NK-92 (cell line): ENCODE measurements around the gene DUSP28.
"Not testable (repeated sequence)": the region's sequence is repeated elsewhere in the genome, so short reads cannot be mapped to it uniquely, and the experiment has no call there.

Experiments
- DNase-seq: peaks from one replicate; lab custom pipeline; 2025; ENCODE audit not compliant: unreplicated experiment; lab: John Stamatoyannopoulos, UW

The DUSP28 gene, protein sequence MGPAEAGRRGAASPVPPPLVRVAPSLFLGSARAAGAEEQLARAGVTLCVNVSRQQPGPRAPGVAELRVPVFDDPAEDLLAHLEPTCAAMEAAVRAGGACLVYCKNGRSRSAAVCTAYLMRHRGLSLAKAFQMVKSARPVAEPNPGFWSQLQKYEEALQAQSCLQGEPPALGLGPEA

DNA sequence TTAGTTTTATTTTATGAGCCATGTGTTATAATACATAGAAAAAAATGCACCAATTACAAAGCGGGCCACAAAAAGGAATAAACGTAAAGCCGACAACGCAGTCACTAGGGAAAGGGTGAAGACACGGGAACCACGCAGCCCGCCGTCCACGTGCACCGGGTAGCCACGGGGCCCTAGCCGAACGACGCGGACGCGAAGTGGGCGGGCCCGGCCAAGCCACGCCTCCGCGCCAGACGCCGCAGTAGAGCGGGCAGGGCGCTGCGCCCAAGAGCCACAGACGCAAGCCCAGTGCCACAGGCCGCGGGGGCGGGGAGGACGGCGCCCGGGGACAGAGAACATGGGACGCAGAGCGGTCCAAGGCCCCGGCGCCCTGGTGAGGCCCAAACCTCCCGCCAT is at the start of gene DUSP28:
TSS of gene DUSP28 (plus strand) at position 274 of the 396 bp plus-strand sequence. CDS start 328 bp downstream, outside the sequence.
- DNase-seq = no peak

DNA sequence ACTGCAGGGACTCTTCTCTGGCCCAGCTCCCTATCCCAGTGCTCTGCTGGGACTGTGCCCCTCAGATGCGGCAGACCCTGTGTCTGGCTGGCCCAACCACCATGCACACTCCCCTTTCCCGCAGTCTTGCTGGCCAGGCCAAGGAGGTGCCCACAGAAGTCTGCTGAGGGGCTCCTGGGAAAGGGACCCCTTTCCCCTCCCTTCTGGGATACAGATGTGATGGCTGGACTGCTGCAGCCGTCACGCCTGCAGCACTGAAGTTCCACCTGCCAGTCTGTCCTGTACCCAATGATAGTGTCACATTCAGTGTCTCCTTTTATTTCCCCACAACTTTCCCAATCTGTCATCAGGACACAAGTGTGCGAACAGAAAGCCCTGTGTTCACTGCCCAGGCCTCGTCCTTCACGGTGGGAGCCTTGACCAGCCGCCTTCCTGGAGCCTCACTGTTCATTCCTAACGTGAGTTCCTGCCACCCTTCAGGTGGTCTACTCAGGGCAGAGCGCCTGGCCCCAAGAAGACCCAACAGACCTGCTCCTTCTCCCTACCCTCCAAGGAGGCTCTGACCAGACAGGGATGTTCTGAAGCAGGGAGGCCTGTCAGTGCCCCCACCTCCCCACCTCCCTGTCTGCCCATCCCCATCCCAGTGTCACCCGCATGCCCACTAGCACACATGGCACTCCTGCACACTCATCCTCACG is 49.5 kb upstream of the DUSP28 start:
- no peak for DNase-seq

DNA sequence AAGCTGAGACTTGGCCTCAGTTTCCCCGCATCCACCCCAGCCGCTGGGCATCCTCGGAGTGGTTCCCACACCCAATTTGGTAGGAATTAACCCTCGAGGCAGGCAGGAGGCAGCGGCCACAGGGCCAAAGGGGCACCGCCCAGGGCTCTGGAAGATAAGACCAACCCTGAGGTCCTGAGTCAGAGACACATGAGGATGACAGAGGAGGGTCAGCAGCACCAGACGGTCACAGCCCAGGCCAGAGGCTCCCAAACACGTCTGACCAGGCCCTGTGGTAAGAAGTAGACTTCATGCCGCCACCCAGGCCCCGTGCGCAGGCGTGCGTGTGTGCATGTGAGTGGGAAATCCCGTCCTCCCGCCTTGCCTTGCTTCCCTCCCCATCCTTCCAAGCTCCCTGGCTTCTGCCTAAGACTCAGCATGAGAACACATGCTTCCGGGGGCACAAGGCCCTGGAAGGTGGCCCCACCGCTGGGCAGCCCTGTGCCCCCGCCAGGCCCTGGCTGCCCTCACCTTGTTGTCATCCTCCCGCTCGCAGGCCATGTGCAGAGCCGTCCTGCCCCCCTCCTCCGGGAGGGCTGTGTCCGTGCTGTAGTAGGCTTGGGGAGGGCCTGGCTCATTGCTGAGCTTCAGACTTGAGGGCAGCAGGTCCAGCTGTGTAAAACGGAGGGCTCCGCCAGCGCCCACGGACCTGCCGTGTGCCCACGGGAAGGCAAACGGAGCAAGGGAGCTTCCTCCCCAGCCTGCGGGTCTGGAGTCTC is 48.6 kb upstream of the DUSP28 start:
- no peak for DNase-seq

DNA sequence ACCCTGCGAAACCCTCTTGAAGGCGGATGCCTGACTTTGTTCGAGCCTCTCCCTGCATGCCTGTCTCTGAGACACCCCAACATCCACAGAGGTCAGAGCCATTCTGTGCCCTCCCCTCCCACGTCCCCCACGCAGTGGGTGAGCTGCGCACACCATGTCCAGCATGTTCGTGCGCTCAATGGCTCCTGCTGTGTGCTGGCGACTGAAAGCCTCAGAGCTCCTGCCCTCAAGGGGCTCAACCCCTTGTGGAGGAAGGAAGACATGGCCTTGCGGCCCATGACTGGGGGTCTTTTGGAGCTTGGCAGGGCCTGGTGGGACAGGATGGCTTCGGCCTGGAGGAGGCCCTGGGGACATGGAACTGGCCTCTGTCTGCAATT is 48.1 kb upstream of the DUSP28 start:
- DNase-seq = no peak

DNA sequence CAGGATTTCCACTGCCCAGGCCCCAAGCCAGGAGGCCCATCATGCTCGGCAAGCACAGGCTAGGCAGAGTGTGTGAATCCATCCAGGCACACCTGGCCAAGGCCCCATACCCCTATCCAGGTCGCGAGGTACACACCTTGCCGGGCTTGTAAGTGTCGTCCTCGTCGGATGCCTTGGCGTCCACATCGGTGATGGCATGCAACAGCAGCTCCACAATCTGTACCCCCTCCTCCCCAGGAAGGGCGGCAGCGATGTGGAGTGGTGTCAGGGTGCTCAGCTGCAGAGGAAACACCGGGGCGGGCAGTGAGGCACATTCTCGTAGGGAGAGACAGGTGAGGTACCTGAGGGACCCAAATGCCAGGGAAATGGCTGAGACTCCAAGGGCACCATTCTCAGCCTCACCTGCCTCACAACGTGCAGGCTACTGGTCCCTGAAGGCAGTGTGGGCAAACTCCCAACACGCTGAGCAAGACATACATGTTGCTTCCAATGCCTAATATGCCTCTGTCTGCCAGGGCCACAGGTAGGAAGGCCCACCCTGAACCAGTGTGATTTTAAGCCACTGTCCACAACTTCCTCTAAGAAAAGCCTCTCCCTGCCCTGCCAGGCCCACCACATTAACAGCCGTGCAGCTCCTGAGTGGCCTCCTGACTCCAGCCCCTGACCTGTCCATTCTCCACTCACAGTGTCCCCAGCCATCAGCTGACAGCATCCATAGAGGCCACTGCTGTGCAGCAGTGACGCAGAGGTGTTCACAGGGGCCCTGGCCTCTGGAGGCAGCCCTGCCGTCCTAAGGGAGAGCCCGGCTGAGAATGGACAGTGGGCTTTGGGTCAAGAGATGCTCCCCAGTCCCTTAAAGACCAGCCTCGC is 47.3 kb upstream of the DUSP28 start:
- DNase-seq = no peak

DNA sequence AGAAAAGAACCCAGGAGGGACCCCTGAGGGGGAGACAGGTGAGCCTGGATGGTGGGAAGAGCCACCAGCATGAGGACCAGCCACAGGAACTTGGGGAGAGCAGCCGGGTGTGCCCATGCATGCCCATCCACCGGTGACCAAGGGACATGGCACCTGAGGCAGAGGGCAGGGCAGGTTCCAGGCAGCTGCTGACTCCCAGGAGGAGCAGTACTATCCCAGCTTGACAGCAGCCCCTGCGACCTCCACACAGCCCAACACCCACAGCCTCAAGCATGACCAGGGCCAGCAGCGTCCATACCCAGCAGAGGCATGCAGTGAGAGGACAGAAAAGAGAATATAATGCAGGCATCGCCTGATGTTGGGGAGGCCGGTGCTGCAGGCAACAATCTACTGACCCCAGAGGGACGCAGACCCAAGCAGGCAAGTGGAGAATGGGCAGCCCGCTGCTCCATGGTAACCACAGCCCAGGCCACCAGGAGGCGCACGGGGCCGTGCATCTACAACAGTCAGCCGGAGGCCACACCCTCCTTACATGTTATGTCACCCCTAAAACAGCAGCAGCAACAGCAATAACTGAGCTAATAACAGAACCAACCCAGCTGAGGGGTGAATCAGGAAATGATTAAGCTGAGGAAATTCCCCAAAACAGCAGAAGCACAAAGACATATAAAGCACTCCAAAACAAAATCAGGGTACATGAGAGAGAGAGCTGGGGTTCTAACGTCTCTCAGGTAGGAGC is 46.4 kb upstream of the DUSP28 start:
- DNase-seq = no peak

DNA sequence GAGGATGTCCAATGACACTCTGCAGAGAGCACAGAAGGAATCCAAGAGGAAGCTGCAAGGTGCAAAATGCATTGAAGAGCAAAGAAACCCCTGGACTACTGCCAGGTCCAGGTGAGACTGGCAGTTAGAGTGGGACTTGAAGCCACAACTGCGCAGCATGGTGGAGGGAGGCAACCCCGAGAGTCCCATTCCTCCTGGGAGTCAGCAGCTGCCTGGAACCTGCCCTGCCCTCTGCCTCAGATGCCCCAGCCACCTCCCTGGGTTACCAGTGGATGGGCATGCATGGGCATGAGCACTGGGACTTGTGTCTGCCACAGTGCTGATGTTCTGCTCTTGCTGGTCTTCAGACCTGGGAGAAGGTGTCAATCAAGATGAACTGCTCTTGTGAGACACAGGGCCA is 45.5 kb upstream of the DUSP28 start:
- DNase-seq = no peak

DNA sequence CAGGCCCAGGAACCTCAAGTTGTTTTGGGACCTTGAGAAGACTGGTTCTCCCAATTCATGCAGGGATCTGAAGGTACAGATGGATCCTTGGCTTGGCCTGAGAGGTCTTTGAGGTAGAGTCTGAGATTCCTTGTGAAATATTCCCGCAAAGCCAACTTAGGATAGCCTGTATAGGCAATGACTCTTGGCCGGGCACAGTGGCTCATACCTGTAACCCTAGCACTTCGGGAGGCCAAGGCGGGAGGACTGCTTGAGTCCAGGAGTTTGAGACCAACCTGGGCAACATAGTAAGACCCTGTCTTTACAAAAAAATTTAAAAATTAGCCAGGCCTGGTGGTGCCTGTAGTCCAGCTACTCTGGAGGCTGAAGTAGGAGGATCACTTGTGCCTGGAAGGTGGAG is 42.8 kb upstream of the DUSP28 start:
- DNase-seq = no peak

DNA sequence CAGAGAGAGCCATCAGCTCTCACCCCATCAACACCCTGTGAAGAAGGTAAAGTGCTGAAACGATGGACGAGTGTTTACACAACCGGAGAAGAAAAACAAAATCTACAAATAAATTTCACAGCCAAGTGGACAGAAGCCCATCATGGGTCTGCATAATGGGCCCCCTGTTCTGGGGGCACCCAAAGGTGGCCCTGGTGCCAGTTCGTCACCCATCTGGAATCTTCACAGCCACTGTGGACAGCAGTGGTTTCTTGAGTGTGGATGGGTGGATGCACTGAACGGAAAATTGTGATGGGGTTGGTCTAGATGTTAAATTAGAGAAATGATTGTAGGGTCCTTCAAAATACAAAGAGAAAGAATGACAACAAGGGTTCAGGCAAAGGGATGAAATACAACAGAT is 41.2 kb upstream of the DUSP28 start:
- no peak for DNase-seq

DNA sequence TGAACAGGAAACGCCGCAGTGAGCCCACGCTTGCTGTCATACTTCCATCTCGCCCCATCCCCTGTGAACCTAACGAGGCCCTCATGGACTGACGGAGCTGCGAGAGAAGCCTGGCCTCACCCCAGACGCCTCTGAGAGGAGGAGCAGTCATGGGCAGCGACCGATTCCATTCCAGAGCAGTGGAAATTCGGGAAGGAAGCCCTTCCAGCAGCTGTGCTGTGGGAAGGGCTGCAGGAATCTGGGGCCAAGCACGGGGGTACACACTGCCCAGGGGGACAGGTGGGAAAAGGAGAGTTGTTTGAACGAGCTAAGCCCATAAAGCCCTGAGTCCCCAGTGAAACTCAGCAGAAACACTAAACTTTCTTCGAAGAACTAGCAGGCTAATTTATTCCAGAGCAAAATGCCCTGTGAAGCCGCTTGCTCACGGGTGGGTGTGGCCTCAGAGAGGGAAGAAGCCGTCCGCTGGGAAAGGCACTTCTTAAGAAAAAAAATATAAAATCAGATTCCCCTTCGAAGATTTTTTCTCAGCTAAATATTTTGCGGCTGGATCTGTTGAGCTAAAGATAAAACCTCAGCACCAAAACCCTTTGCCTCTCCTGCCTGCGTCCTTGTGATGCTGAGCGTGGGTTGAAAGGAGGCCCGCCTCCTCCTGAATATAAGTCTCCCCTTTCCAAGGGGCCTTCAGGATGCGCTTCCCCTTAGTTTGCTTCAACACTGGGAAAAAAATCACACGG is 40.6 kb upstream of the DUSP28 start:
- DNase-seq = no peak

DNA sequence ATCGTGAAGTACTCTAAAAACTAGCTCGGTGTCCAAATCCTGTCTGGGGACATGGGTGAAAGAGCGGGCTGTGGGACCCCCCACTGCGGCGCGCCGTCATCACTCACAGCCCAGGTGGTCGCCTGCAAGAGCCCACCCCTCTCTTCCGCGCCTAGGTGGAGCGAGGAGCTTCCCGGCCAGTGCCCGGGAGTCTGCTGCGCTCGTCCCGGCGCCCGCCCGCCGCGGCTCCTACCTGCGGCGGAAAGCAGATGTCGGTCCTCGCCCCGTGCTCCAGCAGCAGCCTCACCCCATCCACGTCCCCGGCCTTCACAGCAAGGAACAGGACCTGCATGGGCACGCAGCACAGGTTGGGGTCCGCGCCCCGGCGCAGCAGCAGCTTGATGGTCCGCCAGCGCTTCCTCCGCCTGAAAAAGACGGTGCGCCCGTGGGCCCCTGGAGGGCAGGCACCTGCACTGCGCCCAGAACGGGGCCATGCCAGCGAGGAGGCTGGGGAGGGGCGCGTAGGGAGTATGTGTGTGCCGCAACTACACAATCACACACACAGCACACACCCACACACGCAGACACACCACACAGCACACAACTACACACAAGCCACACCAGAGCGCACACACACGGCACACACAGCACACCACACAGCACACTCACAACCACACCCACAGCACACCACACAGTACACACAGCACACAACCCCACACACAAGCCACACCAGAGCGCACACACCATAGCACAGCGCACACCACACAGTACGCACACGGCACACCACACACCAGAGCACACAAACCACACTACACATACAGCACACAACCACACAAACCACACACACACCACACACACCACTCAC is 39.8 kb upstream of the DUSP28 start:
- DNase-seq = no peak

DNA sequence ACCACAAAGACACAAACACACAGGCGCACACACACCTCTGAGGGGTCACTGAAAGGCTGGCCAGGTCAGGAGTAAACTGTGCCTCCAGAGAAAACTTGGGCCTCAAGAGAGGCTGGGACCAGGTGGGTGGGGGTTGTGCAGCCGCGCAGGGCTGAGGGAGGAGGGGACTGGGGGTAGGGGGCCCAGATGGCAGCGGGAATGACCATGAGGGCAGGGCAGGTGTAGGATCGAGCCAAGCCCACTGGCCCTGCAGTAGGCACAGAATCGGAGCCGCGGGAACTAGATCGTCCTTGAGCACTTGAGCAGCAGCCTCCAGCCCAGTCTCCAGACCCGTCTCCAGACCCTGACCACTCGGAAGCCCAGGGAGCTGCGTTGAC is 39.2 kb upstream of the DUSP28 start:
- DNase-seq = no peak

DNA sequence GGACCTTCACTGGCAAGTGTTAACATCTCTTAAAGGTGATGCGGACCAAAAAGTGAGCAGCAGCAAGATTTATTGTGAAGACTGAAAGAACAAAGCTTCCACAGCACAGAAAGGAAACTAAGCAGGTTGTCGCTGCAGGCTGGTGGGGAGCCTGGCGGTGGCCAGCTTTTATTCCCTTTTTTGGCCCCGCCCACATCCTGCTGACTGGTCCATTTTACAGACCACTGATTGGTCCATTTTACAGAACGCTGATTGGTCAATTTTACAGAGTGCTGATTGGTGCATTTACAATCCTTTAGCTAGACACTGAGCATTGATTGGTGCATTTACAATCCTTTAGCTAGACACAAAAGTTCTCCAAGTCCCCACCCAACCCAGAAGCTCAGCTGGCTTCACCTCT is 38.3 kb upstream of the DUSP28 start:
- not testable (repeated sequence) for DNase-seq

DNA sequence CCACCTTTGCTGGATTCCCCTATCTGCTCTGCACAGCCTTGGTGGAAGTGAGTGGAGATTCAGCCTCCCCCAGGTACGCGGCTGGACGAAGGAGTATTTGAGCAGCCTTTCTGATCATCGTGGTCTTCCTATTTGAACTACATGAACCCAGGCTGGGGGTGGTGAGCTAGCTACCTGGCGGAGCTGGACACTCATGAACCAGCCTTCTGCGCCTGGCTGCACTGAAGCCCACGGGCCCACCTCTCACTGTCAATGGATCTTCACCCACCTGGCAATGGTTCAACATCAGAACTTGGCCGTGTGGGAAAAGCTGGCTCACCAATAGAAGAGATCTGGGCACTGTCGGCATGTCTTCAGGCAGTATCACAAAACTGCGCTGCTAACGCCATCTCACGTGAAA is 37.8 kb upstream of the DUSP28 start:
- DNase-seq = no peak

DNA sequence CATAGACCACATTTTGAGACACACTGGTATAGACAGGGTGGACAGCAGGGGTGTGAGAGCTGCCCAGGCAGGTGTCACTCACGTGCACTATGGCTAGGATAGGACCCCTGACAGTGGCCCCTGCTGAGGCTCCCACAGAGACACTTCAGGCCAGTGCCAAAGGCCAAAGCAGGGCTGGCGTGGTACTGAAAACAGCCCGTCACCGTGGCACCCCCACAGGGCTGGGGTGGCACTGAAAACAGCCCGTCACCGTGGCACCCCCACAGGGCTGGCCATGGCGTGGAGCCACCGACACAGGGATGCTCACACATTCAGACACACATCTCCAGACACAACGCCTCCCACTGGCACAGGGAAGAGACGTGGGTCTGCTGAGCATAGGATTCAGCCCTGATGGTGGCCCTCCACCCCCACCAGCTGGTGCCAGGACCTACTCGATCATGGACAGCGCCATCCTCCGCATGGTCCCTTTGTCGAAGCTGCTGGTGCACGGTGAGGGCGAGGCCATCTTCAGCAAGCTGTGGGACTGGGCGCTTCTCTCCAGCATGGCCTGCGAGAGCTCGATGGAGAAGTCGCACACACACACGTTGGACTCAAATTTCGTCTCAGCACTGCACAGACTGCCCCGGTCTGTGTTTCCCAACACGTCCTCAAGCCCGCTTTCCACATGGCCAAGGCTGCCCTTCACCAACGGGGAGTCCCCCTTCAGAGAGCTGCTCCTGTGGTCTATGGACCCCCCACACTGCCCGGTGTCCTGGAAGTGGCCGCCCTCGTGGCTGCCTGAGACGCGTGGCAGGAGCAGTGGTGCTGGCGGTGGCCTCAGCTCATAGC is 36.5 kb upstream of the DUSP28 start:
- DNase-seq = no peak

DNA sequence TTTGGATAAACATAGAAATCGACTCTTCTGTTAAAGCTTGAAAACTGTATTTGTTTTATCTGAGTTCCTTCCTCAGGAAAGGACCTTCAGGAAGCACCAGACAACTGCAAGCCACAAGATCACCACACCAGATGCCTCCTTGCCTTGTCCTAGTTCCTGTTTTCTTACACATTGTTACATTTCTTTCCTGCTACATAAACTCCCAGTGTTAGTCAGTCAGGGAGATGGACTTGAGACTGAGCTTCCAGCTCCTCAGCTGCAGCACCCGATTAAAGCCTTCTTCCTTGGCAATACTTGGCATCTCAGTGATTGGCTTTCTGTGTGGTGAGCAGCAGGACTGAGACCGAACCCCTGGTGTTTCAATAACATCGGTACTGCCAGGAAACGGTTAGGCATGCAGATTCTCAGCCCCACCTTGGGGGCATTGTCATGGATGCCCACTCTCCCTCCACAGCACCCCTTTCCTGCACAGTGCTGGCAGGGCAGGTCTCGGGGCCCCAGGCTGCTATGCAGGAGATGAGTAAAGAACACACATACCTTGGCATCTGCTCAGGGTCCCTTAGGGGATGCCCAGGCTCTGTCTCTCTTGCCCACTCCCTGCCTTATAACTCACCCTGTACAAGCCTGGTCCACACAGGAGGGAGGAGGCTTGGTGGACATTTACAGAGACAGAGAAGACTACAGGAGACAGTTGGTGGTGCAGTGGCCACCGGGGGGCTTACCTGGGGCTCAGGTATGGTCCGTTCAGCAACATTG is 35.0 kb upstream of the DUSP28 start:
- no peak for DNase-seq

DNA sequence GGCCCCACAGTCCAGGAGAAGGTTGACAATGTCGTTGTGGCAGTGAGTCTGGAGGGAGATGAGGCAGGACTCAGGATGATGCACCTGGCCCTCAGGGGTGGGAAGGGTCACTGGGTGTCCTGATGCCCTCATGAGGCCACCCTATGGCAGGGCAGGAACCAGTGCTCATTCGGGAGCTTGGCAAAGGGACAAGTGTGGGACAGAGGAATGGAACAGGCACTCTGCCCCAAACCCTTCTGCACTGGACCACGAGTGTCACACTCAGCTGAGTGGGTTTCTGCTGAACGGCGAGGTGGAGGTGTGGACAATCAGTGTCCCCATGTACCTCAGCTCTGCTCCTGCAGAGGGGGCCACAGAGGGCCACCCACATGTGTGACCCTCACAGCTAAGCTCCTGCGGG is 34.4 kb upstream of the DUSP28 start:
- no peak for DNase-seq

DNA sequence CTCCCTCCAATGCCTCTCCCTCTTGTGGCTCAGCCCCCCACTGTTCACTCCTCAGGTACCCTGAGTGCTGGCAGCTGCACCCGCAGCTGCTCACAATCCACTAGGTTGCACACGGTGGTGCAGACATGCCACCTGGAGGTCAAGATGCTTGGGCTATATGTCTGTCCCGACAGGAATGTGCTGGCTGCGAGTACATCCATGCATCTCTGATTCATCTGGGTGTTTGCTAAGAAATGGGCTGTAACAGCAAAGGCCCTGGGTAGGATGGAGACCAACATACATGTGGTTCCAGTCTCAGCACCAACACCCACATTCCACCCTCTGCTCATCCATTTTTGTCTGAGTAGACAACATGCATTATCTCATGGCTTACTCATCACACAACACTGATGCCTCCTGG is 33.6 kb upstream of the DUSP28 start:
- no peak for DNase-seq
